HEK293 (cell line): ENCODE measurements around the gene DDX24.
A peak's percentile ranks its signal among the peaks of the same experiment; 100 is the strongest.

ENCODE experiments used
- CTCF ChIA-PET: fragments of 350-600 bp; formaldehyde crosslinking; extraction: SDS; loops from one replicate; lab custom pipeline; 2021; ENCODE audit warnings: antibody characterized with exemption; lab: Yijun Ruan, JAX
- POLR2A ChIA-PET: fragments of 300-600 bp; formaldehyde crosslinking; extraction: SDS; loops from one replicate; lab custom pipeline; 2020; ENCODE audit warnings: antibody characterized with exemption, inconsistent platforms; lab: Yijun Ruan, JAX
- H3K27ac ChIP-seq: fragments of 200-500 bp; sonication (Bioruptor generic); 2 replicates; pipeline ENCODE4 v1.5.1; 2014; ENCODE audit warnings: low read depth, low read length, control low read depth, inconsistent platforms; ENCODE audit errors: extremely low read depth
- H3K36me3 ChIP-seq, 2 experiments: fragments of 200-500 bp in 1 of 2; sonication (Bioruptor generic) in 1 of 2; 1 replicate in 1 of 2; 2 replicates in 1 of 2; pipeline ENCODE4 v1.5.1; 2014 to 2017; ENCODE audit warnings: inconsistent platforms in 2 of 2, low read length in 2 of 2; ENCODE audit not compliant: control insufficient read depth in 2 of 2, insufficient read depth in 1 of 2
- H3K4me1 ChIP-seq: fragments of 200-500 bp; sonication (Bioruptor generic); 2 replicates; pipeline ENCODE4 v1.5.1; 2014; ENCODE audit warnings: mild to moderate bottlenecking, low read length, inconsistent platforms; ENCODE audit not compliant: control insufficient read depth, insufficient read depth
- H3K4me3 ChIP-seq: 2 replicates; pipeline ENCODE4 v1.5.1; 2011; ENCODE audit warnings: low read depth, mild to moderate bottlenecking, control low read depth, low read length, moderate library complexity
- H3K9me3 ChIP-seq: fragments of 200-500 bp; sonication (Bioruptor generic); 2 replicates; pipeline ENCODE4 v1.5.1; 2014; ENCODE audit warnings: low read depth, low read length, inconsistent platforms; ENCODE audit not compliant: control insufficient read depth, insufficient read depth
- EGR2 ChIP-seq: fragments of 450-650 bp; formaldehyde crosslinking; IDR thresholded peaks from 2 replicates; pipeline ENCODE4 v1.5.1; 2016; ENCODE audit warnings: low read depth, missing biosample characterization, missing genetic modification characterization
- GLI4 ChIP-seq: fragments of 450-650 bp; formaldehyde crosslinking; IDR thresholded peaks from 2 replicates; pipeline ENCODE4 v1.5.1; 2016; ENCODE audit warnings: missing biosample characterization, missing genetic modification characterization
- HIC1 ChIP-seq: fragments of 450-650 bp; formaldehyde crosslinking; IDR thresholded peaks from 2 replicates; pipeline ENCODE4 v1.5.1; 2016; ENCODE audit warnings: missing biosample characterization, missing genetic modification characterization
- IKZF3 ChIP-seq: fragments of 450-650 bp; IDR thresholded peaks from 2 replicates; pipeline ENCODE4 v1.5.0; 2018; ENCODE audit warnings: missing biosample characterization, mild to moderate bottlenecking, missing genetic modification characterization, moderate library complexity
- PRDM6 ChIP-seq: fragments of 450-650 bp; formaldehyde crosslinking; IDR thresholded peaks from 2 replicates; pipeline ENCODE4 v1.5.1; 2017; ENCODE audit warnings: missing biosample characterization, missing genetic modification characterization
- SP7 ChIP-seq: fragments of 450-650 bp; formaldehyde crosslinking; IDR thresholded peaks from 2 replicates; pipeline ENCODE4 v1.5.1; 2016; ENCODE audit warnings: missing biosample characterization, missing genetic modification characterization
- ZBTB10 ChIP-seq: fragments of 450-650 bp; formaldehyde crosslinking; IDR thresholded peaks from 2 replicates; pipeline ENCODE4 v1.5.1; 2016; ENCODE audit warnings: missing biosample characterization, missing genetic modification characterization
- ZBTB21 ChIP-seq: fragments of 450-650 bp; formaldehyde crosslinking; IDR thresholded peaks from 2 replicates; pipeline ENCODE4 v1.5.1; 2017; ENCODE audit warnings: missing biosample characterization, missing genetic modification characterization
- ZNF155 ChIP-seq: fragments of 450-650 bp; formaldehyde crosslinking; IDR thresholded peaks from 2 replicates; pipeline ENCODE4 v1.5.1; 2016; ENCODE audit warnings: missing biosample characterization, missing genetic modification characterization
- ZNF157 ChIP-seq: fragments of 450-650 bp; formaldehyde crosslinking; IDR thresholded peaks from 2 replicates; pipeline ENCODE4 v1.5.1; 2016; ENCODE audit warnings: missing biosample characterization, missing genetic modification characterization
- ZNF2 ChIP-seq: fragments of 450-650 bp; formaldehyde crosslinking; IDR thresholded peaks from 2 replicates; pipeline ENCODE4 v1.5.1; 2016; ENCODE audit warnings: missing biosample characterization, missing genetic modification characterization
- ZNF214 ChIP-seq: fragments of 450-650 bp; formaldehyde crosslinking; IDR thresholded peaks from 2 replicates; pipeline ENCODE4 v1.5.1; 2017; ENCODE audit warnings: missing biosample characterization, mild to moderate bottlenecking, missing genetic modification characterization, borderline replicate concordance
- ZNF501 ChIP-seq: fragments of 450-650 bp; formaldehyde crosslinking; IDR thresholded peaks from 2 replicates; pipeline ENCODE4 v1.5.1; 2016; ENCODE audit warnings: missing biosample characterization, missing genetic modification characterization
- ZNF549 ChIP-seq: fragments of 450-650 bp; IDR thresholded peaks from 2 replicates; pipeline ENCODE4 v1.5.1; 2018; ENCODE audit warnings: missing biosample characterization, missing genetic modification characterization, mild to moderate bottlenecking, inconsistent platforms, moderate library complexity
- ZNF555 ChIP-seq: fragments of 450-650 bp; formaldehyde crosslinking; conservative IDR thresholded peaks from 2 replicates; pipeline ENCODE4 v1.5.1; 2017; ENCODE audit warnings: missing biosample characterization, mild to moderate bottlenecking, missing genetic modification characterization, inconsistent platforms
- ZNF558 ChIP-seq: fragments of 450-650 bp; formaldehyde crosslinking; IDR thresholded peaks from 2 replicates; pipeline ENCODE4 v1.5.1; 2016; ENCODE audit warnings: missing biosample characterization, missing genetic modification characterization
- ZNF580 ChIP-seq: fragments of 450-650 bp; formaldehyde crosslinking; IDR thresholded peaks from 2 replicates; pipeline ENCODE4 v1.5.1; 2016; ENCODE audit warnings: missing biosample characterization, missing genetic modification characterization
- ZSCAN16 ChIP-seq: fragments of 450-650 bp; formaldehyde crosslinking; IDR thresholded peaks from 2 replicates; pipeline ENCODE4 v1.5.1; 2016; ENCODE audit warnings: missing biosample characterization, missing genetic modification characterization

DDX24 gene

GRCh38 chr14:94015223-94015622, 65.8 kb downstream of the DDX24 start:
- TF ChIP-seq ZSCAN16: no peak
- TF ChIP-seq PRDM6 (tag by site-specific recombination): no peak
- TF ChIP-seq ZNF155: no peak
- no peak for TF ChIP-seq IKZF3
- TF ChIP-seq ZNF555 (tag by site-specific recombination): no peak
- TF ChIP-seq ZNF549: no peak
- TF ChIP-seq ZBTB21 (tag by site-specific recombination): no peak
- TF ChIP-seq ZBTB10 (tag by site-specific recombination): no peak
- no peak for TF ChIP-seq ZNF214
- no peak for TF ChIP-seq ZNF558 (tag by site-specific recombination)
- no peak for TF ChIP-seq GLI4 (tag by site-specific recombination)
- no peak for TF ChIP-seq ZNF580
- TF ChIP-seq EGR2 (tag by site-specific recombination): no peak
- TF ChIP-seq ZNF2 (tag by site-specific recombination): no peak
- TF ChIP-seq HIC1 (tag by site-specific recombination): no peak
- no peak for TF ChIP-seq ZNF157 (tag by site-specific recombination)
- H3K36me3 ChIP-seq: no peaks in the 10 kb centered on the region
- POLR2A ChIA-PET: no interaction called here
- no peak overlapping the region for H3K27ac ChIP-seq
- H3K4me3 ChIP-seq: no peak overlapping the region
- H3K9me3 ChIP-seq: no peaks in the 10 kb centered on the region
- peaks cover 3% of the 10 kb centered on the region; the same call in 1 of the 2 replicates for H3K4me1 ChIP-seq
- CTCF ChIA-PET: interaction anchor here (0.6 to 1.9 kb wide), 5 partner anchors 12 to 202 kb away, joined by 3 to 6 read pairs (median 3); no protein-coding TSS in a partner anchor

- TF ChIP-seq SP7: 0 out of 2 replicates have a peak, but pooled peaks have one; percentile 27
- no peak for TF ChIP-seq ZNF501 (tag by site-specific recombination)
- peaks cover 3% of the 10 kb centered on the region; the same call in 1 of the 2 replicates for H3K4me1 ChIP-seq
These were observed 66.6 kb downstream of the DDX24 start for GRCh38 chr14:94014382-94014781.

More at GRCh38 chr14:94014382-94014781, 66.6 kb downstream of the DDX24 start:
- Histone ChIP-seq H3K27ac (no peak overlapping the region), H3K9me3 (no peaks in the 10 kb centered on the region), H3K4me3 (no peak overlapping the region), H3K36me3 (no peaks in the 10 kb centered on the region)
- CTCF ChIA-PET: interaction anchor here (1.1 to 1.9 kb wide), 3 partner anchors 13 to 75 kb away, joined by 6 to 7 read pairs (median 6); no protein-coding TSS in a partner anchor
- POLR2A ChIA-PET: no interaction called here
